NCI-H345 treated with DMSO at 0.1 percent for 48 hours (cell line): ENCODE results near the gene GZMA.
A peak's percentile ranks its signal among the peaks of the same experiment; 100 is the strongest.
"Not testable (repeated sequence)": the region's sequence is repeated elsewhere in the genome, so short reads cannot be mapped to it uniquely, and the experiment has no call there.

Source experiments
- DNase-seq: peaks from one replicate; lab custom pipeline; 2025; ENCODE audit not compliant: unreplicated experiment; lab: John Stamatoyannopoulos, UW

The GZMA gene

GRCh38 chr5:55102348-55102747 lies at the start of gene GZMA:
GZMA (plus strand) TSS chr5:55102646; CDS start chr5:55102683, 37 bp downstream.
- DNase-seq: no peak

- DNase-seq: no peak
Observed at GRCh38 chr5:55055183-55055582, 47.3 kb upstream of the GZMA start.

DNA sequence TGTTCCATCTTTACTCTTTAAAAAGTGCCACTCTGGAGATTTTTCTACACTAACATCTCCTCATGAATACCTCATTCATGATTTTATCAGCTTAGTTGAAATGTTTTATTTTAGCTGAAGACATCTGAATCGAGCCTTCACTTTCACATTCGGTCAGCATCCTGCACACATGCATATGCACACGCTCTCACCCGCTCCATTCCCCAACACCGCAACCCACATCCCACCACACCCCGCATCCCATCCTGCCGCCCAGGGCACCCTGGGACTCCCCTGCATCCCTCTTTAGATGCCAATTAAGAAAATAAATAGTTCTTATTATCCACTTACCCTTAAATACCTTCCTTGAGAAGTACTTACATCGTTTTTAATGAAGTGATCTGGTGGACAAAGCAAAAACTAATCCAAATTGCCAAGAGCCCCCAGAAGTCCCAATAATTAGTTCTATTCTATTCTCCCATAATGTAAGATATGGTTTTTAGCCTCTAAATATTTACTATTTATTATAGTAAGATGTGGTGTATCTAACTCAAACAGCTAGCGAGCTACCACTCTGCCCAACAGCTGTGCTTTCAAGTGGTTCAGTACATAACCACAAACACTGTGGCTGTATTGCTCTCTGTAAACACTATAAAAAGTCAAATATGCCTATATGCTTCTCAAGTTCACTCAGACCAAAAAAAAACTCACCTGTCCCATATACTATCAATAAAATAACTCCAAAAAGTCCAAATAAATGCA lies 40.2 kb upstream of the GZMA start:
- peak; percentile 15 for DNase-seq

GRCh38 chr5:55063220-55063863 lies 39.1 kb upstream of the GZMA start:
- DNase-seq: no peak

- DNase-seq: no peak
Observed at GRCh38 chr5:55063899-55064298, 38.5 kb upstream of the GZMA start.

DNA sequence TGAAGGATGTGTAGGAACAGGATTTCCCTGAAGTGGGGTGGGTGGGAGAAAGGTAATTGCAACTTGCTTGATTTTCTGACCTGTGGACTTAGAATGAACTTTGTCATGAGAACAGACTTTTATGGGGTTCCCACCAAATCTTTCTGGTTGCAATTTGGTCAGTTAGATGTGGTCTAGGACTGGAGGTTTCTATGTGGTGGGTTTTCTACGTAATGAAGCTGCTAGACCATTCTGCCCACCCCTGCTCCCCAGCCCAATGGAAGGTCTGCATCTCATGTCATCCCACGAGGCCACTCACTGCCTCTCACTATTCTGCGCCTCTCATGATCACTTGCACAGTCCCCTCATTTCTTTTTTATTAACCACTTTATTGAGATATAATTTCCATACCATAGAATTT lies 37.9 kb upstream of the GZMA start:
- DNase-seq: no peak

DNA sequence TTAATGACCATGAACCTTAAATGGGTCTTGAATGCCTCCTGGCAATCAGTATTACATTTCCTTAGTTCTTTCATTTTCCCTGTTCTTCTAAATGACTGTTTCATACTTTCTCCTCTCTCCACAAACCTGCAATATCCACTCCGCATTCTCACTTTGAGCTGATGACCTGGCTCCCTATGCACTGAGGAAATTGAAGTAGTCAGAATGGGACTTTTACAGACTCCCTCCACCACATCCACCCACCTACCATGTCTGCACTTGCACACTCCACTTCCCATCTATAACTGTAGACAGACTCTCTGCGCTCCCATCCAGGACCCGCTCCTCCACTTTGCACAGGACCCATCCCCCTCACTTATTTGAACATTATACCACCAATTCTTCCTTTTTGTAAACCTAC lies 36.2 kb upstream of the GZMA start:
- DNase-seq: no peak

GRCh38 chr5:55070968-55071367 lies 31.5 kb upstream of the GZMA start:
- DNase-seq: no peak

DNA sequence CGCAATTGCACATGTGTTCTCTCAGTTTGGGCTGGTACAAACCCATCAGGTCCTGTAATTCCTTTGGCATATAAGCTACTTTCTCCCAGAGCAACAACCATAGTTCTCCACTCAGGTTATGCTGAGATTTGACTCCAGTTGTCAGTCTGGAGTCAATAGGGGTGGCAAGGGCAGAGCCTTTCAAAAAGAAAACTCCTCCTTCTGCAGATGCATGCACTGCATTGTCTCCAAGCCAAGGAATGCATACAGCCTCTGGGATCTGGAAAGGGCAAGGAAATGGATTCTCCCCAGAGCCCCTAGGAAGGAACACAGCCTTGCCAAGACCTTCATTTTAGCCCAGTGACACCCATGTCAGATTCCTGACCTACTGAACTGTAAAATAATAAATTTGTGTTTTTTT lies 31.0 kb upstream of the GZMA start:
- DNase-seq: no peak

- DNase-seq: no peak
Observed at GRCh38 chr5:55072666-55073065, 29.8 kb upstream of the GZMA start.

DNA sequence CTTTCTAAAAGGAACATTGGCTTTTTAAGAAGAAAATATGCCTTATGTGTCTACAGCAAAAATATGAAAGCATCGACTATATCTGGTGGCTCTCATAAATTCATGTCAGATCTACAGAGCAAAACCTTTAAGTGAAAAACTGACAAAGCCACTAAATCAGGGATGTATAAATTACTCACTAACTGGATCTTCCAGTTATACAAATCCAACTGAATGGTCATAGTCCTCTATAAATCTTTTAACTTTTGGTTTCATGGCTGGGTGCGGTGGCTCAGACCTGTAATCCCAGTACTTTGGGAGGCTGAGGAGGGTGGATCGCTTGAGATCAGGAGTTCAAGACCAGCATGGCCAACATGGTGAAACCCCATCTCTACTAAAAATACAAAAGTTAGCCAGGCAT lies 29.2 kb upstream of the GZMA start:
- DNase-seq: no peak

GRCh38 chr5:55081541-55081940 lies 20.9 kb upstream of the GZMA start:
- DNase-seq: no peak

DNA sequence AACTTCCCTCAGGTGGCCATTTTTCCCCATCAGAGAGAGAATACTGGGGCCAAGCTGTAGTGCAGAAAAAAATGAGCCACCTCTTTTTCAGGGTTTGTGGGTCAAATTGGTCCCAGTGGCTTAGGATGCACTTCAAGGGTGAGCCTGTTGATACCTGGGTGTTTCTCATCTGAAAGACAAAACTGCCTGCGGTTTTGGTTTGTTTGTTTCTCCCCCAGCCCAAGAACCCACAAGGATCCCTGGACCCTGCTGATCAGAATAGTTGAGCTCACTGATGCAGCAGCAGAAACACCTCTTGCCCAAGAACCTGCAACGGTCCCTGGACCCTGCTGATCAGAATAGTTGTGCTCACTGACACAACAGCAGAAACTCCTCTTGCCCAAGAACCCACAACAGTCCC lies 13.1 kb upstream of the GZMA start:
- not testable (repeated sequence) for DNase-seq

- not testable (repeated sequence) for DNase-seq
Observed at GRCh38 chr5:55091011-55091410, 11.4 kb upstream of the GZMA start.

DNA sequence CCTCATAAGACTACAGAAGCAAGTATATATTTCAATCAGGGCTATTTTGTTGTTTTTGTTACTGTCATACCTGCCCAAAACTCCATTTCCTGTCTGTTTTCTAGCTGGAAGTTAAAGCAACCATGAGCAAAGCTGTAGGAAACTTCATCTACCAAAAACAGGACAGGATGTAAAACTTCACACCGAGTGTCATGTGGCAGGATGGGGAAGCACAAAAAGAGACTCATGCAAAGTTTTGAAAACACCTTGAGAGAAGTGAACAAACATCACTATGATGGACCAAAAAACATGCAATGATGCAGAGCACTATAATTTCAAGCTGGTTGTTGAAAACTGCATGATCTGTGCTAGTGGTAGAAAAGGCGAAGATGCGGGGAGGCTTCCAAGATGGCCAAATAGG lies 6.3 kb upstream of the GZMA start:
- no peak for DNase-seq

GRCh38 chr5:55096861-55097260 lies 5.6 kb upstream of the GZMA start:
- peak; percentile 17 for DNase-seq

- not testable (repeated sequence) for DNase-seq
Observed at GRCh38 chr5:55101148-55101547, 1.3 kb upstream of the GZMA start.

DNA sequence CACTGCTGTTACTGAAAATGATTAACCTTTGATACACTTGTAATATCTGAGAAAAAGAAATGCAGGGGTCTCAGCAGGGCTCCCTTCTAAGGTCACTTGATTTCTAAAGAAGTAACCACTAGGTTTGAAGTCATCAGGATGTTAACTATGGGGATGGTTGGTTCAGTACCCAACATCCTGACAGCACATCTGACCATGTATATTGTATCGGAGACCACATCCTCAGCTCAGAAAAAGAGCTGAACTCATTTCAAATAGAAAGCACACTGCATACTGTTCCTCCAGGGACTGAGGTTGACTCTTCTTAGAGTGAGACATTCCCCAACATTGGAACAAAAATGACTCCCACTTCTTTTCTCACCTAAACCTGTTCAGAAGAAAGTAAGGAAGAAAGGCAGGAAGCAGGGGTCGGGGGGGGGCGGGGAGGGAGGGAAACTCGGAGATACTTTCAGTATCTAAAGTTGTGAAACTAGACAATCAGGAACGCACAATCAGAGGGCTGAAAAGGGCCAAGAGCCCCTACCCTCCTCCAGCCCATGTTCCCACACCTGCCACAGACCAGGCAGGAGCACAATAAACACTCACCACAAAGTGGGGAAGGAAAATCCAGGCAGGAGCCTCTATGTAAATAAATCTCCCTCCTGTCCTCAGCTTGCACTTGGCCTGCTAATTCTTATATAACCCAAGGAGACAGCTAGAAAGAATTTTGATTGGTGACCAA lies 730 bp upstream of the GZMA start:
- DNase-seq: no peak

DNA sequence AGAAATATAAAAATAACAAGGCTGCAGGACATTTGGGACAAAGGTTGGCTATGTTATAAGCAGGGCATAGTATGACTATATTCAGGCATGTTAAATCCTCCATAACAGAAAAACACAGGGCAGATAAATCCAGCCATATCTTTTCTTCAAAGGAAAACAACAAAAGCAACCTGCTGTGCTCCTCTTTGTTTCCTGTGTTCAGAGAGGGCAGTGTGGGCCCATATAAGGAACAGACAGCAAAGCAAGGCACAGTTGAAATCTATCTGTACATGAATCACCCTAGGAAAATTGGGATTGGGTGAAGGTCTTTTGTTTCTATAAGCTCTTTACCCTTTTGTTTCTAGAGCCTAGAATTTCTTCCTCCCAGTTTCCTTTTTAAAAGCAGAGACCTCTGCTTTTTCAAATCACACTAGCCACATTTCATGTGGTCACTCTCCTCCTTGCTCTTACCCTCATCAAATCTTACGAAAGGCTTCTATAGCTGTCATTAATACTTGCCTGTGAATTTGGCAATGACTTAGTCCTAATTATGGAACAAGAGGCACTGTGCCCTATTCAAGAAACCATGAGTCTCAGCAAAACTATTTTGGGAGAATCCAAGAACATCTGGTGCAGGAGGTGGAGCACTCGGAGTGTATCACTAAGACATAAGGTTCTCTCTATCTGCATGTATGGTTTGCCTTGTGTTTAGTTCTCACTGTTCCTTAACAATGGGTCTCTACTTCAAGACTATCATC lies 1.8 kb downstream of the GZMA start:
- DNase-seq: no peak

DNA sequence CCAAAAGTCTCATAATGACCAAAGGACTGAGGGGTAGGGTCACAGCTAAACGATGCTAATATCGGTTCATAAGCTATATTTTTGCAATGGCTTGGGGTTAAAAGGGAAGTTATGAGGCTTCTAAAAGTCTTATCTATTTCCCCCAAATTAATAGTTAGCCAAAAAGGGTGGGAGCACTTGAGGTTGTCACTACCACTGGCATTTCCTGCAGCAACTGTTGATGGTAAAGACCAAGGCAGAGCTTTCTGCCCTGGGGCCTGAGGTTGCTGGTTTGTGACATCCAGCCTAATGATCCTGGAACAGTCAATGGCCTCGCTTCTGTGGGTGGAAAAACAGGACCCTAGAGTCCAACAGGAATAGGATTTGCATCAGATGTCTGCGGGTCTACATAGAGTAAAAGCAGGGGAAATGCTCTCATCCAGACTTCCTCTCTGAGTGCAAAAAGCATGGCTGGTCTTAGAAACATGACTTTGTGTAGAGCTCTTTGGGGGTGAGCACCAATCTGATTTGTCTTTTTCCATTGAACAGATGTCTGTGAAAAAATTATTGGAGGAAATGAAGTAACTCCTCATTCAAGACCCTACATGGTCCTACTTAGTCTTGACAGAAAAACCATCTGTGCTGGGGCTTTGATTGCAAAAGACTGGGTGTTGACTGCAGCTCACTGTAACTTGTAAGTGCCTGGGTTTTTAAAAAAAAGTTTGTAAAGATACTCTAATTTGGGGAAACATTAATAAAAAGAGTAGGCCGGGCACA lies 2.7 kb downstream of the GZMA start:
- no peak for DNase-seq

DNA sequence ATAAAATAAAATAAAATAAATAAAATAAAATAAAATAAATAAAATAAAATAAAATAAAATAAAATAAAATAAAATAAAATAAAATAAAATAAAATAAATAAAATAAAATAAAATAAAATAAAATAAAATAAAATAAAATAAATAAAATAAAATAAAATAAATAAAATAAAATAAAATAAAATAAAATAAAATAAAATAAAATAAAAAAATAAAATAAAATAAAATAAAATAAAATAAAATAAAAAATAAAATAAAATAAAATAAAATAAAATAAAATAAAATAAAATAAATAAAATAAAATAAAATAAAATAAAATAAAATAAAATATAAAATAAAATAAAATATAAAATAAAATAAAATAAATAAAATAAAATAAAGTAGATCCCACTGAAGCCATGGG lies 3.5 kb downstream of the GZMA start:
- DNase-seq: not testable (repeated sequence)
